GM12874 (cell line): ENCODE results near the gene HPGD.

Experiments used
- CTCF ChIP-seq: IDR thresholded peaks from 2 replicates; pipeline ENCODE4 v1.5.1; 2011; ENCODE audit warnings: low read depth, mild to moderate bottlenecking, control low read depth, low read length, moderate library complexity; ENCODE audit not compliant: insufficient read depth

Gene HPGD

DNA sequence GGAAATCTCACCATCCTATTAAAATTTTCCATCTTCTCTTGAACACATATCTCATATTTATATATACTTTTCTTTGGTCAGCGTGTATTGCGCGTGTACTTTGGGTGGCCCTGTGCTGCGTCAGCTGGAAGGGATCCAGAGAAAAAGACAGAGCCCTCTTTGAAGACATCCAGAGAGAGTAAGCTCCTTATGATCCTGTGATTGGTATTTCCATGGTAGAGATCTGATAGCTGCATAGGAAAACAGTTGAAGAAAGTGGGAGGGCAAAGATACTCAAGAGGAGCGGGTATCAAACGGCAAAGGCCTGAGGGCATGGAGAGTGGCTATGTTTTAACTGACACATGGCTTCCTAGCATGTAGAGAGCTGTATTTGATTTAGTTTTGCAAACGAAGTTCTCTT lies 4.4 kb upstream of the HPGD start:
- TF ChIP-seq CTCF: no peak

DNA sequence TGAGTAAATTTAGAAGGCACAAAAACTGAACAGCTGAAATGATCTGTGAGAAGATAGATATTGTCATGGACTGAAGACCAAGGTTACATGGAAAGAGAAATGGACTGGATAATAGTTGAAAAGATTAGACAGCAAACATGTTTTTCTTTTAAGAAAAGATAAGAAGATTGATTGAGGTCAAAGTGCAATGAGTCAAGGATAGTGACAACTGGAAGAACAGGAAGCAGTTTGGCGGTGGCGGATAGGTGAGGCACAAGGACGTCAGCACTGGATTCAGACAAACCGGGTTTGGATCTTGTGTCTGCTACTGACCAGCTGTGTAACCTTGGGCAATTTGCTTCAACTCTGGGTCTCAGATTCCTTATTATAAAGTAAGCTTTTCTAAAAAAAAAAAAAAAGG lies 2.0 kb upstream of the HPGD start:
- TF ChIP-seq CTCF: no peak

DNA sequence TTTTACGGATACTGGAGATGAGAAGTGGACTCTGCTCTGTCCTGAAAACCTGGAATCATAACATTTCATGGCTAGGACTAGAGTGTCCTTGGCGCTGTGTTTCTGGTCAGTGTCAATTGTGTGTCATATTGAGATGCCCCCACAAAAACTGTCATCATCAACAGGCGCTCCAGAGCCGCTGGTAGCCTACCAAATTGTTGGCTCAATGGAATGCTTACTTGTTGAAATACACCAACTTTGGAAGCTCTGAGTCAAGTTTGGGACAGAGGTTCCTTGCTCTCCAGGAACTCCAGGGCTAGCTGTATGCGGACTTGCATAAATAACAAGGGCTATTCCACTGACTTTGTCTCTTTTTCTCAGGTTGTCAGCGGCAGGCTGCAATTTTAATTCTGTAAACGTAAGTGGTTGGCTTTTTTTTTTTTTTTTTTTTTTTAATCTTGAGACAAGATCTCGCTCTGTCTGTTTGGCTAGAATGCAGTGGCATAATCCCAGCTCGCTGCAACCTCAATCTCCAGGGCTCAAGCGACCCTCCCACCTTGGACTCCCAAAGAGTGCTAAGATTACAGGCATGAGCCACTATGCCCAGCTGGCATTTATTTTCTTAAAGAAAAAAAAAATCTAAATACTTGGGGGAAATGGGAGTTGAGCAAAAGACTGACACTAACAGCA lies 871 bp upstream of the HPGD start:
- TF ChIP-seq CTCF: no peak

GRCh38 chr4:174521800-174522182 lies 497 bp downstream of the HPGD start:
- no peak for TF ChIP-seq CTCF

DNA sequence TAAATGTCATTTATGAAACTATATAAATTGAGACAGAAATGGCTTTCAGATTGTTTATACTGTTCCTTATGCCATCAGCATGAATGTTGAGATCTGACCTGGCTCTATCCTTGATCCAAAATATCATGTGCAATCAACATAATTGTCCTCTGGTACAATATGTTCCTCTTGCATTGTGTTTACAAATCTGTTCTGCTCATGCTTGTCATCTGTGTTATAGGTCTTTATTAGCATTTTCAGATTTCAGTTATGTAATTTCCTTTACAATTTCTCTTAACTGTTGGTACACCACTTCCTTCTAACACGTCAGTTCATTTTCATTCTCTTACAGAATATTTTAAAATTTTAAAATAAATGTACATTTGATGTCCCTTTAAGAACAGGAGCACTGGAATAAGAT lies 1.6 kb downstream of the HPGD start:
- no peak for TF ChIP-seq CTCF

DNA sequence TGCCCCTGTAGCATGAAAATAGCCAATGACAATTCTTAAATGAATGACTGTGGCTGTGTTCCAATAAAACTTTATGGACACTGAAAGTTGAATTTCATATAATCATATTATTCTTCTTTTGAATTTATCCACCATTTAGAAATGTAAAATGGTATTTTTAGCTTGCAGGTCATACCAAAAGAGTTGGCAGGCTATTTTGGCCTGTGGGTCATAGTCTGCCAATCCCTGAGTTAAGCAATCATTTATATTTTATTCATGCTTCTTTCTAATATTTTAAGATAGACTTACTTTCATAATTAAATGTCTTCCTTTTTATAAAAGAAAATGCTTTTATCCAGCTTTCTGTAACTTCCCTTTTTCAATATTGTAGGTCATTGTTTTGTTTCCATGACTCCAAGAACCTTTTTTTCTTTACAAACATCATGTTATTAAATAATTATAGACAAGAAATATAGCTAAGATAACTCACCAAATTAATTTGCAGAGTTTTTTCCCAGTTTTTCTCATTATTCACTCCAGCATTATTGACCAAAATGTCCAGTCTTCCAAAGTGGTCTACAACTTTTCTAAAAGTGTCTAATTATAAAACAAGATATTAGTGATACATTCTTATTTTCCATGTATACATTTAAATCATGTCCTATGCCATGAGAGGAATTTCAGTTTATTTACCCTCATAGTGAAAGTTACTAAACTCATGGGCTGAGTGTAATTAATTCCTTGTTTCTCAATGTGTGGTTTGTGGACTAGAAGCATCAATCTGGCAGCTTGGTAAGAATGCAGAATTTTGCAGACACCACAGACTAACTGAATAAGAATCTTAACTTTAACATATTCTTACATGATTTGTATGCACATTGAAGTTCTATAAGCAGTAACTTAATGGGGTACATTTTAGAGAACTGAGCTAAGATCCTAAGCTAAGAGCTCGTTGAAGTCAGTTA lies 4.5 kb downstream of the HPGD start:
- no peak for TF ChIP-seq CTCF

DNA sequence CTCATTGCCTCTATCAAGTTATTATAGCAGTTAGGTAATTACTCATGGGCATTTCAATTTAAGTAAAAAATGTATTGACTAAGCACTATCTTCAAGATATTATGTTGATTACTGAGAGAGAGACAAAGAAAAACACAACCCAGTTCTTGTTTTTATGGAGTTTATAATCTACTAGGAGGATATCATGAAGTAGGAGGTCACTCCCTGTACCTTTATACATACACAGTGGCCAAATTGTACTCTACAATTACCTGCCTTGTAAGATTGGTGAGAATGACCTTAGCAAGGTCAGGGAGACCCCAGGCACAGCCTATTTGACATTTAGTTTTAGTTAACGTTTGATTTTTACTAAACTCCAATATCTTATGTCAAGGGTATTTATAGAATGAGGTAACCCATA lies 5.5 kb downstream of the HPGD start:
- TF ChIP-seq CTCF: no peak
